Psoas muscle (tissue), 8 donors: ENCODE measurements around the gene SPAG17. TPM values are rescaled to one million over a fixed set of nuclear protein-coding genes. Genes with fewer than 3 reads are reported as not detected.

Experiments
- ATAC-seq, 4 donors: fragments of 200-7000 bp; cut with Tn5 transposase; one replicate each; pipeline ENCODE4 v1.9.1; 2020; ENCODE audit warnings: moderate library complexity in 3 of 4, mild to moderate bottlenecking in 2 of 4
- DNase-seq, 2 donors: peaks; one replicate each; pipeline ENCODE4 v3.0.0-alpha.2; 2020
- H3K27ac ChIP-seq: fragments of 200-600 bp; one replicate; pipeline ENCODE4 v1.8.0; 2022
- H3K27me3 ChIP-seq, 3 donors: fragments of 200-600 bp in 1 of 3; one replicate each; pipeline versions ENCODE4 v1.6.1 to v1.8.0; 2013 to 2022; ENCODE audit warnings: low read length in 2 of 3, mild to moderate bottlenecking in 2 of 3, moderate library complexity in 1 of 3; ENCODE audit not compliant: insufficient read depth in 3 of 3
- H3K36me3 ChIP-seq, 2 donors: fragments of 200-600 bp in 1 of 2; one replicate each; pipeline versions ENCODE4 v1.6.1 to v1.8.0; 2013 to 2022; ENCODE audit warnings: low read depth in 1 of 2, mild to moderate bottlenecking in 1 of 2, moderate library complexity in 1 of 2; ENCODE audit not compliant: insufficient read depth in 1 of 2
- H3K4me1 ChIP-seq: fragments of 200-600 bp; one replicate; pipeline ENCODE4 v1.8.0; 2022
- H3K4me3 ChIP-seq: fragments of 200-600 bp; one replicate; pipeline ENCODE4 v1.8.0; 2022; ENCODE audit warnings: mild to moderate bottlenecking
- H3K9me3 ChIP-seq: fragments of 200-600 bp; one replicate; pipeline ENCODE4 v1.8.0; 2022
- WGBS, 3 donors: extraction: QIAGEN DNeasy Blood & Tissue Kit; methylation state at CpG; one replicate each; pipeline versions ENCODE4 v1.1.6 to v1.1.7; 2013; 5-methylcytosine and 5-hydroxymethylcytosine counted together
- intact Hi-C, 2 donors: fragments of 100-400 bp; cut with DNase I; formaldehyde crosslinking; loops; one replicate each; pipeline versions ENCODE4 v1.11.0 to v1.14.2; 2022
- polyA plus RNA-seq, 3 donors: library from polyadenylated mRNA; stranded (reverse); fragments of 200-250 nt; gene quantifications; one replicate each; pipeline ENCODE4 v1.2.3, GENCODE V29; 2013
- total RNA-seq, 4 donors: library from RNA; stranded (reverse); fragmentation: NEBNext Ultra II Directional in 2 of 4; extraction: Animal tissue kit (Norgen Biotek cat#: 25700) in 2 of 4; gene quantifications; one replicate each; pipeline versions ENCODE4 v1.2.1 to v1.2.4, GENCODE V29; 2021 to 2023
- TF ChIP-seq, protein P1 (sequence below): fragments of 200-600 bp; IDR thresholded peaks from one replicate; pipeline ENCODE4 v1.8.0; 2022; ENCODE audit warnings: antibody characterized with exemption
- donor health status: healthy with polysubstance abuse.
- donor health status: DM: no; HTN: no; CAD: no; lungs with moderate emphysema.
- donor health status: Bipolar disorder and iron deficiency.
- donor health status: healthy.
- donor health status: DM: yes; HTN: yes; CAD: no.
- donor health status: DM: no; HTN: no; CAD: no.
- donor health status: DM: no; HTN: no; CAD: no.
- donor health status: DM: yes; HTN: yes; CAD: no.

Gene SPAG17
- total and polyA plus RNA-seq, 7 donors = 0.03 to 0.46 (median 0.09) TPM; not detected in 3

DNA sequence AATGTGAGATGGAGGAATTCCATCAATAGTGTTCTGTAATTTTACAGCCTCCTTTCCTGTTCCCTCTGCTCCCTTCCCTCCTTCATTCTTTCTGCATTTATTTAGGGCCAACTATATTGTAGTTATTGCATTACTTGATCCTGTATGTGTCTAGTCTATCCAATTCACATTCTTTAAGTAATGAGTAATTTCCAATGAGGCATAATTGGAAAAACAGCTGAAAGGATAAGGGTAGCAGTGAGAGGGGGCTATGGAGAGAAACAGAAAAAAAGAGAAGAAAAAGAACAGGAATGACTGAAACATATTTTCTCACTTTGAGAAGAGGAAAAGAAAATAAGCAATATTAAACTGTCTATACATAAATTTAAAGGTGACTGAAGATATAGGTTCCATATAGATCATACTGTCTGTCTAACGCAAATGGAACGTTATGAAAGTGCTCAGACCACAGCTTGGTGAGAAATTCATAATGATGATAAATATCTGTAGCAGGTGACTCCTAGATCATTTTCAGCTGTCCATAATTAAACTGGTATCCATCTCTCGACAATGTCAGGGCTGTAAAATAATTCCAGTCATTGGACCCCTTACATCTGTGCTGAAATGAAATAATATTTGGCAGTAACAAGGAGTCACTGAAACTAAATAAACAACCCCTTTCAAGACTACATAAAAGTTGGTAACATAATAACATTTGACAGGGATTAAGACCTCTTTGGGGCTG lies 61.8 kb downstream of the SPAG17 start:
- Histone ChIP-seq H3K4me3 (no peak overlapping the region), H3K36me3 (no peaks in the 10 kb centered on the region), H3K4me1 (peaks cover 4% of the 10 kb centered on the region), H3K27me3 (no peaks in the 10 kb centered on the region), H3K27ac (no peak overlapping the region), H3K9me3 (no peaks in the 10 kb centered on the region)
- DNase-seq (no peak), ATAC-seq (no peak)
- intact Hi-C loops = no loop called here
- TF ChIP-seq, protein P1, sequence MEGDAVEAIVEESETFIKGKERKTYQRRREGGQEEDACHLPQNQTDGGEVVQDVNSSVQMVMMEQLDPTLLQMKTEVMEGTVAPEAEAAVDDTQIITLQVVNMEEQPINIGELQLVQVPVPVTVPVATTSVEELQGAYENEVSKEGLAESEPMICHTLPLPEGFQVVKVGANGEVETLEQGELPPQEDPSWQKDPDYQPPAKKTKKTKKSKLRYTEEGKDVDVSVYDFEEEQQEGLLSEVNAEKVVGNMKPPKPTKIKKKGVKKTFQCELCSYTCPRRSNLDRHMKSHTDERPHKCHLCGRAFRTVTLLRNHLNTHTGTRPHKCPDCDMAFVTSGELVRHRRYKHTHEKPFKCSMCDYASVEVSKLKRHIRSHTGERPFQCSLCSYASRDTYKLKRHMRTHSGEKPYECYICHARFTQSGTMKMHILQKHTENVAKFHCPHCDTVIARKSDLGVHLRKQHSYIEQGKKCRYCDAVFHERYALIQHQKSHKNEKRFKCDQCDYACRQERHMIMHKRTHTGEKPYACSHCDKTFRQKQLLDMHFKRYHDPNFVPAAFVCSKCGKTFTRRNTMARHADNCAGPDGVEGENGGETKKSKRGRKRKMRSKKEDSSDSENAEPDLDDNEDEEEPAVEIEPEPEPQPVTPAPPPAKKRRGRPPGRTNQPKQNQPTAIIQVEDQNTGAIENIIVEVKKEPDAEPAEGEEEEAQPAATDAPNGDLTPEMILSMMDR = no peak
- 29 to 36% (median 29%) methylated on average over 3 of the region's 3 CpGs for WGBS, 3 donors

DNA sequence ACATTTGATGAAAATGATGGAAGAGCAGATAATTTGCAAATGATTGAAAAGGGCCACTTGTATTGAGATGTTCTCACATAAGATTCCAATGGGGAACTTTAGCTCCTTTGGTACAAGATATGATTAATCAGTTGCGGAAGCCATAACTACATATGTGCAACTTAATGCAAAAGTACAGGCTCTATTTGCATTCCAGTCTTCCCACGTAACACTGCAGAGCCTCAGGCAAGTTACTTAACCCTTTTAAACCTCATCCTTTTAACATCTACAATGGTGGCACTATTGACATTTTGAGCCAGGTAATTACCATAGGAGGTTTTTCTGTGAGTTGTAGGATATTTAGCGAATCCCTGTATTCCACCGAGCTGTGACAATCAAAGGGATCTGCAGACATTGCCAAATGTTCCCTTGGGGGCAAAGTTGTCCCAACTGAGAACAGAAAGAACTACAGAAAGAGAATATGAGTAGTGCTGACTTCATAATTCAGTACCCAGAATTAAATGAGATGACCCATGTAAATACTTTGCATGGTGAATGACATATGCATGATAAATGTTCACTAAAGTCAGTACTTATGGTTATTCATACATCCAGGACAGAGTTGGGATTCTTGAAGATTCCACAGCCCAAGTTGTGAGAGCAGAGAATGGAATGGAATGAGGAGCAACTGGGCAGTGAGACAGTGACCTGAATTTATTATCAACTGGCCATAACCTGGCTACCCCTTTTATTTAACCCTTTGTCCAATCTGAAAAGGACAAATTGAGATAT lies 62.6 kb downstream of the SPAG17 start:
- H3K4me1 ChIP-seq = peaks cover 4% of the 10 kb centered on the region
- H3K36me3 ChIP-seq = no peaks in the 10 kb centered on the region
- no peak overlapping the region for H3K27ac ChIP-seq
- H3K27me3 ChIP-seq = no peaks in the 10 kb centered on the region
- DNase-seq = no peak
- H3K9me3 ChIP-seq = no peaks in the 10 kb centered on the region
- no peak for ATAC-seq
- TF ChIP-seq, protein P1 = no peak
- no peak overlapping the region for H3K4me3 ChIP-seq
- intact Hi-C loops = no loop called here
- WGBS, 3 donors = 71 to 77% (median 72%) methylated on average over 4 of the region's 4 CpGs

DNA sequence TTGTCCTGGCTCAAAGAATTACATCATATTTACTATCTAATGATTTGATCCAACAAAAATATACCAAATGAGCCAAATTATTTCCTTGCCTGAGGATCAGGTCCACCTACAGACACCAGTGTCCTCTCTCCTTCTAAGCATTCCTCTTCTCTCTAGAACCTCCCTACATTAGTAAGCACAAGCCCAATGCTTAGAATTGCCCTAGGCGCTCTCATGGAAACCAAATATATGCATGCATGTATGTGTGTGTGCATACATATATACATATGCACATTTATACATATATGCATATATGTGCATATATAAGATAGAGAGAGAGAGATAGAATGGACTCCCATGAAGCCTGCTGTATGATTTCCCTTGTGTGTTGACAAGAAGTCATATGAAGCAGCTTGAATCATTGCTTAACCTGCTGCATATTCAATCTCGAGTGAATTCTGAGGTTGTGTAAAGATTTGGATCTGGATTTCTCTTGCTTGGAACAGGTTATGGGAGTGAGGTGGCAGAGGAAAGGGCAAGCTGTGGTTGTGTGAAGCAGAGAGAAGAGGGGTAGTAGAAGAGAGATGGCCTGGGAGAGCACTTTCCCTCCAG lies 66.1 kb downstream of the SPAG17 start:
- peaks cover 4% of the 10 kb centered on the region for H3K4me1 ChIP-seq
- H3K4me3 ChIP-seq = no peak overlapping the region
- ATAC-seq (no peak), DNase-seq (no peak)
- no peaks in the 10 kb centered on the region for H3K36me3 ChIP-seq
- WGBS, 3 donors = 83 to 86% (median 83%) methylated on average over 2 of the region's 2 CpGs
- H3K9me3 ChIP-seq = no peaks in the 10 kb centered on the region
- H3K27me3 ChIP-seq = peaks cover 0 to 2% (median 0%) of the 10 kb centered on the region in 3 donors
- H3K27ac ChIP-seq = no peak overlapping the region
- TF ChIP-seq, protein P1 = no peak
- intact Hi-C loops = no loop called here

DNA sequence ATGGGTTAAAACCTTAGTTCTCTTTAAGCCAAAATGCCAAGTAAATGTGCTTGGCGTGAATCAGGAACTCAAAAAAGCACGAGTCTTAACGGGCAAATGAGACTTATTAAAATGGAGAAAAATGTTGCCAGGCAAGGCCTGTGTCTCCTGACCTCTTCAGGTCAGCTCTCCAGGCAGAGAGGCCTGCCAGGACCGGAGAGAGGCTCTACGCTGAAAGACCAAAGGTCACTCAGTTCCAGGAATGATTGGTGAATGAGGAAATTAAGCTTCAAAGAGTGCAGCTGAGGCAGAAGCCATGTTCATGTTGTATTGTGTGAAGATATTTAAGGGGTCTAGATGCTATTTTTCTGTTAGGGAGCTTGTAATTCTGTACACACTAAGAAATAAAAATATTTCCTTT lies 66.6 kb downstream of the SPAG17 start:
- no peak for DNase-seq
- Histone ChIP-seq H3K4me1 (peaks cover under 1% of the 10 kb centered on the region), H3K9me3 (no peaks in the 10 kb centered on the region), H3K4me3 (no peak overlapping the region), H3K36me3 (no peaks in the 10 kb centered on the region), H3K27me3 (peaks cover 0 to 2% (median 0%) of the 10 kb centered on the region in 3 donors), H3K27ac (no peak overlapping the region)
- 18 to 44% (median 22%) methylated on average over 5 of the region's 5 CpGs for WGBS, 3 donors
- ATAC-seq = no peak
- intact Hi-C loops = no loop called here
- TF ChIP-seq, protein P1 = no peak
